HG03103 (cell line): ENCODE data around the gene SLC2A3.
"Not testable (repeated sequence)": the region's sequence is repeated elsewhere in the genome, so short reads cannot be mapped to it uniquely, and the experiment has no call there.

Experiments used
- ATAC-seq: cut with Tn5 transposase; IDR thresholded peaks from one replicate; pipeline ENCODE4 v1.9.1; 2021; ENCODE audit warnings: low read depth; ENCODE audit not compliant: unreplicated experiment

SLC2A3 gene

DNA sequence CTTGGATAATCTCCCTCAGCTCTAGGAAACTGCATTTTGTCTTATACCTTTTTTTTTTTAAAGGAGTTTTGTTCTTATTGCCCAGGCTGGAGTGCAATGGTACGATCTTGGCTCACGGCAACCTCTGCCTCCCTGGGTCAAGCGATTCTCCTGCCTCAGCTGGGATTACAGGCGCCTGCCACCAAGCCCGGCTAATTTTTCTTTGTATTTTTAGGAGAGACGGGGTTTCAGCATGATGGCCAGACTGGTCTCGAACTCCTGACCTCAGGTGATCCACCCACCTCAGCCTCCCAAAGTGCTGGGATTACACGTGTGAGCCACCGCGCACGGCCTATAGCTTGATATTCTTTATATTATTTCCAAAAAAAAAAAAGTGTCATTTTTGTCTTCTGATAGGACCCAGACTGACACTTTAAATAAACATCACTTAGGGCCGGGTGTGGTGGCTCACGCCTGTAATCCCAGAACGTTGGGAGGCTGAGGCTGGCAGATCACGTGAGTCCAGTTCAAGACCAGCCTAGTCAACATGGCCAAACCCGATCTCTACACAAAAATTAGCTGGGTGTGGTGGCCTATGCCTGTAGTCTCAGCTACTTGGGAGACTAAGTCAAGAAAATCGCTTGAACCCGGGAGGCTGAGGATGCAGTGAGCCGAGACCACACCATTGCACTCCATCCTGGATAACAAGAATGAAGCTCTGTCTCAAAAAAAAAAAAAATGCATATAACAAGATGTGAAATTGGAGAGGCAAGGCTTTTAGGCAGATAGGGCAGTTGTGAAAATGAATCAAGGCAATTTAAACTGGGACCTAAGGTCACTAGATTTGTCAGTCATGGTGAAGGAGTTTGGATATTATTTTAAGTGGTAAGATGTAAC lies 18.4 kb downstream of the SLC2A3 start:
- no peak for ATAC-seq

- ATAC-seq, result no peak
Measured at GRCh38 chr12:7916936-7917335, 19.1 kb downstream of the SLC2A3 start.

- no peak for ATAC-seq
Measured at GRCh38 chr12:7915661-7916403, 20.2 kb downstream of the SLC2A3 start.

- not testable (repeated sequence) for ATAC-seq
Measured at GRCh38 chr12:7910106-7910505, 25.9 kb downstream of the SLC2A3 start.

- ATAC-seq, result no peak
Measured at GRCh38 chr12:7907009-7907408, 29.0 kb downstream of the SLC2A3 start.

GRCh38 chr12:7906303-7906702 lies 29.7 kb downstream of the SLC2A3 start:
- not testable (repeated sequence) for ATAC-seq

DNA sequence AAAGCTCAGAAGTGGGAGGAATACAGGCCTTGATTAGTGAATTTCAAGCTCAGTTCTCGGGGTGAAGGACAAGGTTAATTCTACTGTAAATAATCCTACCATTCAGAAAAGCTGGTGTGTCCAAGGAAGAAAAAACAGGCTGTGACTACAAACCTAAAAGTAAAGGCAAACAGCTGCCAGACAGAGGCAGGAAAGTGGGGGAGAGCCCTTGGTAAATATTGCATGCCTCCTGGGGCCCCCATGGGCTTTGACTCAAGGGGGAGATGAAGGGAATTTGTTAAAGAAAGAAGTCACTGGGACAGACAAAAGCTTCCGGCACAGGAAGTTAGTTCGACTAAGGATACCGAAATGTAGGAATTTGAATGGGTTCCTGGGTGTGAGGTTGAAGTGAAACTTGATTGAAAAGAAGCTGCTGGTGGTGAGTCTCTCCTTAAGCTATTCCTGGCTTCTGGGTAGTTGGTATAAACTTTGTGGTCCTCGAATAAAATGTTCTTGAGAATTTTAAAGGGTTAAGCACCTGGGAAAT lies 30.3 kb downstream of the SLC2A3 start:
- not testable (repeated sequence) for ATAC-seq

DNA sequence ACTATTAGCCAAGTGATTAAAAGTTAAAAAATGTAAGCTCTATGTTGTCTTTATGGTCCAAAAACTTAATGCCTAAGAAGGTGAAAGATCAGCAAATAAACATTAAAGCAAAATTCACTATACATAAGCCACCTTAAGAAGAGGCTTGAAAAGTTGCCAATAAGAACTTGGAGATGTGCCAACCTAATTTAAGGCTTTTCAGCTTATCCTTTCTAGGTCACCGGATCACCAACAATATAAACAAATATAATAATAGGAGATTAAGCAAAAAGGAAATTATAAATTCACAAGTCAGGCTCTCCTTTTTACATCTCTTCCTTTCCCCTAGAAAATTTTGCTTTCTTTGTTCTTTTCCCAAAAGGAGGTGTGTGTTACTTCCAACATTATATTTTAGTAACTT lies 30.9 kb downstream of the SLC2A3 start:
- no peak for ATAC-seq

DNA sequence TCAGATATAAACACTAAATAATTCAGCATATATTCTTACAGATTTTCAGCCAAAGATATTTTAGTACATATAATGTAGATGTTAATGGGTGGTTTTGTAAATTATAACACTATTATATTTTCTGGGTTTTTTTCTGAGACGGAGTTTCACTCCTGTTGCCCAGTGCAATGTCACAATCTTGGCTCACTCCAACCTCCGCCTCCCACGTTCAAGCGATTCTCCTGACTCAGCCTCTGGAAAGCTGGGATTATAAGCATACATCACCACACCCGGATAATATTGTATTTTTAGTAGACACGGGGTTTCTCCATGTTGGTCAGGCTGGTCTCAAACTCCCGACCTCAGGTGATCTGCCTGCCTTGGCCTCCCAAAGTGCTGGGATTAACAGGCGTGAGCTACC lies 33.6 kb downstream of the SLC2A3 start:
- ATAC-seq, result not testable (repeated sequence)

DNA sequence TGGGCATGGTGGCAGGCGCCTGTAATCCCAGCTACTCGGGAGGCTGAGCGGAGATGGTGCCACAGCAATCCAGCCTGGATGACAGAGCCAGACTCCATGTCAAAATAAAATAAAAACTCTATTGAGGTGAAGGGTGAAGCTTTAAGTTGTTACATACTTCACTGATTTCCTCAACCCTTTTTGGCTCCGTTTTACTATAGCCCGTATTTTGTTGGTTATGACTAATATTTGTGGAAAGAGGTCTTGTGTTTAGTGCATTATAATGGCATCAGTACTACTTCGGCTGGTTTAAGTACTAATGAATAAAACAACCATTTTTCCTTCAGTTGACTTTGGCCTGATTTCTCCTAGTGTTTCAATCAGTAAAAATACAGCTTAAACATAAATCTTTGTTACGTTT lies 36.2 kb downstream of the SLC2A3 start:
- ATAC-seq, result no peak

DNA sequence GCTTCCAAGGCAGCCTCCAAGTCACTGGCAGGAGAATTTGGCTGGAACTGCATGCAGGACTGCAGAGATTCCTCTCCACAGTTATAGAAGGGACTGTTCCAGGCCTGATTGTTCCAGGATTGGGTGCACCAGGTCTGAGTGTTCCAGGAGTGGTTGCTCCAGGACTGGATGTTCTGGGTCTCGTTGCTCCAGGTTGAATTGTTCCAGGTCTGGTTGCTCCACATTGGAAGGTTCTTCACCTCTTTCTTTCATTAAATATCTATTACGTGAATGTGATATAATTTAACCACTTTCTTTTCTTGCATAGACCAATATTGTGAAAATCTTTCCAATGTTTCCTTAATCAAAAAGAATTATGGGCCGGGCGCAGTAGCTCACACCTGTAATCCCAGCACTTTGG lies 39.3 kb downstream of the SLC2A3 start:
- ATAC-seq, result not testable (repeated sequence)

DNA sequence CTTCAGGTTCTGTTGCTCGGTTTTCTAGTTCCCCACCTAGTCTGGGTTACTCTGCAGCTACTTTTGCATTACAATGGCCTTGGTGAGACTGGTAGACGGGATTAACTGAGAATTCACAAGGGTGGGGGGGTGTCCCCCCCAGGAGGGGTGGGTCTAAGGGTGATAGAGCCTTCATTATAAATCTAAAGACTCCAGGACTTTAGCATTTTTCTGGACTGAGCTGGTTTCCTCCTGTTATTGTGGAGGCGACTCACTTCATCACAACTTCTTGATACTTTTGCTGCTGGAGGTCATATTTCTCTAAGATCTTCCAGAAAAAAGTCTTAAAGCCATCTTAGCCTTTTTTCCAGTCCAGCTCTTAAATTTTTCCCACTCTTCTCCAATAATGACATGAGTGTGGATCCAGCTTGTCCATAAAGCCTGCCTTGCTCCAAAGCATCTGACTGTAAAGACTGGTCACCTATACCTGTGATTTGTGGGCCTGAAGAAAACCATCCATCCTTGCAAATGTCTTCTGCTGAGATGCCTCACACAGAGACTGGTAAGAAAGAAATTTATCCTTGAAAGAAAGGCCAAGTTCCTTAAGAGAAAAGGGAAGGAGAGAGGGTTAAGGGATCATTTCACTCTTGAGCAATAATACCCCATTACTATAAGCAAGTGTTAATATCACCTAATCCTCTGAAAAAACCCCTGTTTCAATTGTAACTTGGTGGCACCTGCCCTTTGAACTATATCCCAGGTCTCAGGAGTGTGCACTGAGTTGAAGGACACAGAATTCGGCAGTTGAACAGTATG lies 43.6 kb downstream of the SLC2A3 start:
- ATAC-seq, result no peak

DNA sequence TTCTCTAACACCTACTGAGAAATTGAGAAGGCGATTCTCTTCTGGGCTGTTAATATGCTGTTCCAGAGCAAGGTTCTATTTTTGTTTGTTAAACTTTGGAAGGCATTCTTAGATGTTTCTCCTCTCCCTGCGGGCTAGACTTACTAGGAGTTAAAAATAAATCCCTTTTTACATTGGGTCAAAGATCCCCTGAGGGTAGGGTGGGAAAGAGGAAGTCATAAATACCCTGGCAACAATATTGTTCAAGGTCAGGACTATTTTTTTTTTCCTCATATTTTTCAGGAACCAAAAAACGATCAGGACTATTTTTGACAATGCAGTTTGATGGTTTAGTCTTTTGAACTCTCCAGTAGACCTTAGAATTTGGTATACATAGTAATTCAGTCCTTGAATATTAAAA lies 51.3 kb downstream of the SLC2A3 start:
- ATAC-seq, result no peak

- not testable (repeated sequence) for ATAC-seq
Measured at GRCh38 chr12:7881736-7882120, 54.3 kb downstream of the SLC2A3 start.

DNA sequence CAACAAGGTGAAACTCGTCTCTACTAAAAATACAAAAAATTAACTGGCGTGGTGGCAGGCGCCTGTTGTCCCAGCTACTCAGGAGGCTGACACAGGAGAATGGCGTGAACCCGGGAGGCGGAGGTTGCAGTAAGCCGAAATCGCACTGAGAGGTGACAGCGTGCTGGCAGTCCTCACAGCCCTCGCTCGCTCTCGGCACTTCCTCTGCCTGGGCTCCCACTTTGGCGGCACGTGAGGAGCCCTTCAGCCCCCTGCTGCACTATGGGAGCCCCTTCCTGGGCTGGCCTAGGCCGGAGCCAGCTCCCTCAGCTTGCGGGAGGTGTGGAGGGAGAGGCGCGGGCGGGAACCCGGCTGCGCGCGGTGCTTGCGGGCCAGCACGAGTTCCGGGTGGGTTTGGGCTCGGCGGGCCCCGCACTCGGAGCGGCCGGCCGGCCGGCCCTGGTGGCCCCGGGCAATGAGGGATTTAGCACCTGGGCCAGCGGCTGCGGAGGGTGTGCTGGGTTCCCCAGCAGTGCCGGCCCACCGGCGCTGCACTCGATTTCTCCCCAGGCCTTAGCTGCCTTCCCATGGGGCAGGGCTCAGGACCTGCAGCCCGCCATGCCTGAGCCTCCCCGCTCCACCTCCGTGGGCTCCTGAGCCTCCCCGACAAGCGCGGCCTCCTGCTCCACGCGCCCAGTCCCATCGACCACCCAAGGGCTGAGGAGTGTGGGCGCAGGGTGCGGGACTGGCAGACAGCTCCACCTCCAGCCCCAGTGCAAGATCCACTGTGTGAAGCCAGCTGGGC lies 54.8 kb downstream of the SLC2A3 start:
- ATAC-seq, result not testable (repeated sequence)

- no peak for ATAC-seq
Measured at GRCh38 chr12:7879246-7879645, 56.7 kb downstream of the SLC2A3 start.

- no peak for ATAC-seq
Measured at GRCh38 chr12:7877420-7877819, 58.6 kb downstream of the SLC2A3 start.

DNA sequence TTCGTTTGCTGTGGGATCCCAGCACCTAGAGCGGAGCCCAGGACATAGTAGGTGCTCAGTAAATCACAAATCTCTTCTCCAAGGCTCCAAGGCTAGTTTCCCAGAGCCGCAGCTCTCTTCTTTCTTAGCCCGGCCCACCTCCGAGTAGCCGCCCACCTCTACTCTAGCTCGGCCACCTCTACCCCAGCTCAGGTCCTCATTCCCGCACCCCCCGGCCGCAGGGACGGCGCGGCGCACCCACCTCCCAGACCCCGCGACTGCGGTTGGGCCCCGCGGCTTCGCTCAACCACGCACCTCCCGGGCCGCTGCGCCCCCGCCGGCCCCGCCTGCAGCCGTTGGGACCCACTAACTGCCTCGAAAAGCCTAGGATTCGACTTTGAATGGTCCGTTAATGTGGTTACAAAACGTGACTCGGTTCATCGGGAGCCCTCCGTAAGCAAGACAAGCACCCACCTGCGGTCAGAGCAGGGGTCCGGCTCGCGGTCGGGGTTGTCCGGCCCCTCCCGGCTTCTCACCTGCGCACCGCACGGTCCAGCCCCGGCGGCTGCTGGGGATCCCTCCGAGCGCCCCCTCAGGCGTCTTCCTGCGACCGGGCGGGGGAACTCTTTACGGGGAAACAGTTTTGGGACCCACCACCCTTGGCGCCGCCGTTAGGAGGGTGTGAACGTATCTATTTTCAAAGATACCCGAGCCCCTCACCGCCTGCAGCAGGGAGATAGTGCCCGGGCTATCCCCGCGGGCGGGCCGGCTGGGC lies 63.2 kb downstream of the SLC2A3 start, which contains the start of gene SLC2A14:
Gene SLC2A14 (minus strand): TSS at position 350 of the 754 bp plus-strand sequence. CDS start 3,035 bp downstream, outside the sequence.
- ATAC-seq, result no peak

GRCh38 chr12:7870335-7870734 lies 65.7 kb downstream of the SLC2A3 start:
- no peak for ATAC-seq
